Measurements from ENCODE around the gene HBS1L. TPM values are rescaled to one million over a fixed set of nuclear protein-coding genes. Genes with fewer than 3 reads are reported as not detected.

HBS1L gene
- total and polyA plus RNA-seq, 11 donors = 23.6 to 101 (median 81.3) TPM

- Histone ChIP-seq H3K27me3 (no peaks in the 10 kb centered on the region), H3K4me1 (no peaks in the 10 kb centered on the region), H3K36me3 (no peaks in the 10 kb centered on the region), H3K9me3 (no peaks in the 10 kb centered on the region), H3K27ac (no peak overlapping the region), H3K4me3 (no peak overlapping the region)
- no peak for ATAC-seq
- no peak for DNase-seq
- 79 to 86% (median 83%) methylated on average over 5 of the region's 5 CpGs for WGBS, 4 donors
- TF ChIP-seq CTCF (IDR thresholded peaks at IDR 0.05) = no peak
- no peak for TF ChIP-seq POLR2A (IDR thresholded peaks at IDR 0.05)
- intact Hi-C loops (cut with DNase I) = loop anchor here in 5 of 10 donors (2.0 to 10.0 kb wide), 5 partner anchors 113 to 1013 kb away; no protein-coding TSS in a partner anchor
These were observed 117.2 kb downstream of the HBS1L start for GRCh38 chr6:134937426-134937825.

- Histone ChIP-seq H3K4me1 (no peaks in the 10 kb centered on the region), H3K36me3 (no peaks in the 10 kb centered on the region), H3K4me3 (no peak overlapping the region), H3K9me3 (no peaks in the 10 kb centered on the region), H3K27me3 (no peaks in the 10 kb centered on the region), H3K27ac (no peak overlapping the region)
- TF ChIP-seq POLR2A (IDR thresholded peaks at IDR 0.05) (no peak), CTCF (IDR thresholded peaks at IDR 0.05) (no peak)
- ATAC-seq = no peak
- WGBS, 4 donors = 76 to 83% (median 79%) methylated on average over 5 of the region's 5 CpGs
- DNase-seq = no peak
- intact Hi-C loops (cut with DNase I) = loop anchor here in 5 of 10 donors (2.0 to 10.0 kb wide), 5 partner anchors 112 to 1012 kb away; no protein-coding TSS in a partner anchor
These were observed 117.7 kb downstream of the HBS1L start for GRCh38 chr6:134936931-134937330.

- no peaks in the 10 kb centered on the region for H3K36me3 ChIP-seq
- intact Hi-C loops (cut with DNase I) = loop anchor here in 5 of 10 donors (2.0 to 10.0 kb wide), 5 partner anchors 112 to 1012 kb away; no protein-coding TSS in a partner anchor
- H3K27ac ChIP-seq = no peak overlapping the region
- no peak overlapping the region for H3K4me3 ChIP-seq
- no peaks in the 10 kb centered on the region for H3K4me1 ChIP-seq
- DNase-seq (no peak), ATAC-seq (no peak)
- H3K9me3 ChIP-seq = no peaks in the 10 kb centered on the region
- TF ChIP-seq CTCF (IDR thresholded peaks at IDR 0.05) (no peak), POLR2A (IDR thresholded peaks at IDR 0.05) (no peak)
- H3K27me3 ChIP-seq = no peaks in the 10 kb centered on the region
- WGBS, 4 donors = 87 to 96% (median 91%) methylated on average over 5 of the region's 5 CpGs
These were observed 118.1 kb downstream of the HBS1L start for GRCh38 chr6:134936476-134936875.

- TF ChIP-seq POLR2A (IDR thresholded peaks at IDR 0.05) (no peak), CTCF (IDR thresholded peaks at IDR 0.05) (no peak)
- H3K4me3 ChIP-seq = no peak overlapping the region
- WGBS, 4 donors = 95 to 98% (median 96%) methylated on average over 5 of the region's 5 CpGs
- H3K27ac ChIP-seq = no peak overlapping the region
- DNase-seq (no peak), ATAC-seq (no peak)
- intact Hi-C loops (cut with DNase I) = loop anchor here in 4 of 10 donors (5.0 to 10.0 kb wide), 4 partner anchors 110 to 1010 kb away; no protein-coding TSS in a partner anchor
- H3K4me1 ChIP-seq = no peaks in the 10 kb centered on the region
- no peaks in the 10 kb centered on the region for H3K27me3 ChIP-seq
- H3K36me3 ChIP-seq = no peaks in the 10 kb centered on the region
- no peaks in the 10 kb centered on the region for H3K9me3 ChIP-seq
These were observed 119.7 kb downstream of the HBS1L start for GRCh38 chr6:134934793-134935485.
